Osteoblast (primary cell): ENCODE results near the gene CAPZA3. TPM values are rescaled to one million over a fixed set of nuclear protein-coding genes. Genes with fewer than 3 reads are reported as not detected.
A peak's percentile ranks its signal among the peaks of the same experiment; 100 is the strongest.

Source experiments
- DNase-seq: peaks from one replicate; pipeline ENCODE4 v3.0.0; 2011; ENCODE audit warnings: low spot score, mixed read lengths; ENCODE audit not compliant: insufficient read length; ENCODE audit errors: missing footprints
- H2AFZ ChIP-seq: 2 replicates; pipeline ENCODE4 v1.6.0; 2011; ENCODE audit warnings: mild to moderate bottlenecking, low read length
- H3K27ac ChIP-seq: 2 replicates; pipeline ENCODE4 v1.5.1; 2011; ENCODE audit warnings: mild to moderate bottlenecking, low read depth, low read length, moderate library complexity
- H3K27me3 ChIP-seq: 2 replicates; pipeline ENCODE4 v1.6.0; 2012; ENCODE audit warnings: mild to moderate bottlenecking, control low read depth, inconsistent platforms, low read length, moderate library complexity; ENCODE audit not compliant: insufficient read depth
- H3K36me3 ChIP-seq: 2 replicates; pipeline ENCODE4 v1.5.1; 2011; ENCODE audit warnings: mild to moderate bottlenecking, low read length, control low read depth, moderate library complexity; ENCODE audit not compliant: insufficient read depth
- H3K4me1 ChIP-seq: 2 replicates; pipeline ENCODE4 v1.5.1; 2011; ENCODE audit warnings: mild to moderate bottlenecking, low read length, control low read depth, moderate library complexity; ENCODE audit not compliant: insufficient read depth
- H3K4me2 ChIP-seq: 2 replicates; pipeline ENCODE4 v1.6.0; 2011; ENCODE audit warnings: mild to moderate bottlenecking, low read length; ENCODE audit not compliant: insufficient read depth
- H3K4me3 ChIP-seq: fragments of 200-600 bp; sonication (generic); 3 replicates; pipeline ENCODE4 v1.5.1; 2012; ENCODE audit warnings: mild to moderate bottlenecking, low read length, inconsistent platforms; ENCODE audit not compliant: insufficient read depth
- H3K79me2 ChIP-seq: 2 replicates; pipeline ENCODE4 v1.6.0; 2012; ENCODE audit warnings: mild to moderate bottlenecking, low read length, control low read depth, inconsistent platforms; ENCODE audit not compliant: insufficient read depth
- H3K9me3 ChIP-seq: 2 replicates; pipeline ENCODE4 v1.5.1; 2011; ENCODE audit warnings: low read depth, low read length, control low read depth
- H4K20me1 ChIP-seq: 2 replicates; pipeline ENCODE4 v1.6.0; 2012; ENCODE audit warnings: mild to moderate bottlenecking, low read length, control low read depth; ENCODE audit not compliant: insufficient read depth
- total RNA-seq: library from RNA; depleted of rRNA; stranded (reverse); fragments of >200 nt; gene quantifications from 2 replicates; pipeline ENCODE4 v1.2.3, GENCODE V29; 2012
- TF ChIP-seq, protein P1 (sequence below): IDR thresholded peaks from 2 replicates; pipeline ENCODE4 v1.5.1; 2011; ENCODE audit warnings: mild to moderate bottlenecking, low read depth, low read length, moderate library complexity; ENCODE audit errors: extremely low read depth

The CAPZA3 gene
- total RNA-seq, 1 donor: not detected

DNA sequence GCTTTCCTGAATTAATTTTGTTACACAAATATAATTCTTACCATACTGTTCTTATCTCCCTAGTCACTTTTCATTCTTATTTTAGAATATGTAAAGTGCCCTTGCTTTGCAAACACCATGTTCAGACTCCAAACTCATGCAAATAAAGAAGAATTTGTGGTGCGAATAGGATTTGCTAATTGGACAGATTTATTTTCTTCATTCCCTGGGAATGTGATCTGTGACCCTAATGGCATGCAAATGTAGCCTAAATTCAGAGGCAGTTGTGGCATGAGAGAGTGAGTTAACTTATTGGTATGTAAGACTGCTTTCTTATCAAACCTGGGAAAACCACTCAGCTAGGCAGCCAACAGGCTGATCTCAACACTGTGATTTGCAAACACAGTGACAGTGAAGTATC is 10.0 kb downstream of the CAPZA3 start:
- Histone ChIP-seq H3K36me3 (no peaks in the 10 kb centered on the region), H3K4me1 (peaks cover 35% of the 10 kb centered on the region), H3K79me2 (no peaks in the 10 kb centered on the region), H3K27me3 (no peaks in the 10 kb centered on the region), H3K4me2 (peak overlapping the region; percentile 44), H2AFZ (no peak overlapping the region), H3K9me3 (no peaks in the 10 kb centered on the region), H3K4me3 (no peak overlapping the region), H4K20me1 (no peaks in the 10 kb centered on the region), H3K27ac (peak overlapping the region; percentile 81)
- TF ChIP-seq, protein P1, sequence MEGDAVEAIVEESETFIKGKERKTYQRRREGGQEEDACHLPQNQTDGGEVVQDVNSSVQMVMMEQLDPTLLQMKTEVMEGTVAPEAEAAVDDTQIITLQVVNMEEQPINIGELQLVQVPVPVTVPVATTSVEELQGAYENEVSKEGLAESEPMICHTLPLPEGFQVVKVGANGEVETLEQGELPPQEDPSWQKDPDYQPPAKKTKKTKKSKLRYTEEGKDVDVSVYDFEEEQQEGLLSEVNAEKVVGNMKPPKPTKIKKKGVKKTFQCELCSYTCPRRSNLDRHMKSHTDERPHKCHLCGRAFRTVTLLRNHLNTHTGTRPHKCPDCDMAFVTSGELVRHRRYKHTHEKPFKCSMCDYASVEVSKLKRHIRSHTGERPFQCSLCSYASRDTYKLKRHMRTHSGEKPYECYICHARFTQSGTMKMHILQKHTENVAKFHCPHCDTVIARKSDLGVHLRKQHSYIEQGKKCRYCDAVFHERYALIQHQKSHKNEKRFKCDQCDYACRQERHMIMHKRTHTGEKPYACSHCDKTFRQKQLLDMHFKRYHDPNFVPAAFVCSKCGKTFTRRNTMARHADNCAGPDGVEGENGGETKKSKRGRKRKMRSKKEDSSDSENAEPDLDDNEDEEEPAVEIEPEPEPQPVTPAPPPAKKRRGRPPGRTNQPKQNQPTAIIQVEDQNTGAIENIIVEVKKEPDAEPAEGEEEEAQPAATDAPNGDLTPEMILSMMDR: no peak
- DNase-seq: no peak

- no peak for DNase-seq
- Histone ChIP-seq H4K20me1 (no peaks in the 10 kb centered on the region), H3K9me3 (no peaks in the 10 kb centered on the region), H3K27me3 (no peaks in the 10 kb centered on the region), H2AFZ (no peak overlapping the region), H3K36me3 (no peaks in the 10 kb centered on the region), H3K4me1 (peaks cover 38% of the 10 kb centered on the region), H3K27ac (no peak overlapping the region), H3K4me3 (no peak overlapping the region), H3K79me2 (no peaks in the 10 kb centered on the region), H3K4me2 (no peak overlapping the region)
- TF ChIP-seq, protein P1: no peak
These were observed 11.6 kb downstream of the CAPZA3 start for GRCh38 chr12:18749386-18749957.

DNA sequence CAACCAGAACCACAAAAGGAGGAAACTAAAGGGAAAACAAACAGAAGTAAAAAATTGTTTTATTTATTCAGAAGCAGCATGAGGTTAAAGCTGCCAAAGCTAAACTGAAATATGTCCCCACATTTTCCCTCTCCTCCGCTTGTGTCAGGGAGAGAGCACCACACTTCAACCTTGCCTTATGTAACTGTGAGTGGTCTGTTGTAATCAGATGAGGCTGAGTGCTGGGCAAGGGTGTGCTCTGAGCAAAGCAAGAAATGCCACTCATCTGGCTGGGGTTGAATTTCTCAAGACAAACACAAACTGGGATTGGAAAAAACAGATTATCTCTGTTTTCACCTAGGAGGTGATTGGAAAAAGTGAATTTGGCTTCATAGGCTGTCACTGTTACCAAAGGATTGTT is 12.2 kb downstream of the CAPZA3 start:
- Histone ChIP-seq H3K4me3 (no peak overlapping the region), H3K9me3 (no peaks in the 10 kb centered on the region), H3K79me2 (no peaks in the 10 kb centered on the region), H3K27me3 (no peaks in the 10 kb centered on the region), H4K20me1 (no peaks in the 10 kb centered on the region), H3K27ac (no peak overlapping the region), H3K4me2 (no peak overlapping the region), H2AFZ (no peak overlapping the region), H3K4me1 (peaks cover 38% of the 10 kb centered on the region), H3K36me3 (no peaks in the 10 kb centered on the region)
- TF ChIP-seq, protein P1: no peak
- no peak for DNase-seq

DNA sequence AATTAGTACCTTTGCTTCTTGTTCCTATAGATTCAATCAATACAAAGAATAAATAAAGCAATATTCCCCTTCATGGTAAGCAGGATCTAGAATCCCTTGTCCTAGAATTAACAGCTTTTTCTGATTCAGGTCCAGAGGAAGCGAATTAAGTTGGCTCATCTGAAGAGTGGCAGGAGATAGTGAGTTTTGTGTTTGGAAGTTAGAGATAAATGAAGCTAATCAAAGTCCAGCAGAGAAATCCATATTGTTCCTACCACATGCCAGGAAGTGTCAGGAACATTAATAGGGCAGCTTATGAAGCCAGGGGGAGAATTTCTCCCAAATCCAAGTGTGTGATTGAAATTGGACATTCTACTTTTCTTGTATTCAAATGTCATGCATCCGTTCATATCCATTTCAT is 13.9 kb downstream of the CAPZA3 start:
- TF ChIP-seq, protein P1: no peak
- Histone ChIP-seq H3K9me3 (no peaks in the 10 kb centered on the region), H3K27ac (peak overlapping the region; percentile 52), H4K20me1 (no peaks in the 10 kb centered on the region), H3K79me2 (no peaks in the 10 kb centered on the region), H2AFZ (no peak overlapping the region), H3K36me3 (no peaks in the 10 kb centered on the region), H3K4me1 (peaks cover 38% of the 10 kb centered on the region), H3K4me2 (peak overlapping the region; percentile 42), H3K4me3 (no peak overlapping the region), H3K27me3 (no peaks in the 10 kb centered on the region)
- no peak for DNase-seq
